Panc1 (cell line): ENCODE data around the gene ZBTB20. TPM values are rescaled to one million over a fixed set of nuclear protein-coding genes. Genes with fewer than 3 reads are reported as not detected.

Experiments
- ATAC-seq: fragments of 200-7000 bp; cut with Tn5 transposase; 2 replicates; pipeline ENCODE4 v1.9.1; 2020; ENCODE audit warnings: mild to moderate bottlenecking, moderate library complexity
- BruUV-seq: library from RNA; stranded (reverse); fragments of 400-500 nt; replicated peaks from 2 replicates; lab custom pipeline; 2021; lab: Mats Ljungman, UMichigan
- CTCF ChIA-PET: fragments of 300-600 bp; sonication (Branson Sonifier 250); formaldehyde crosslinking; loops from one replicate; lab custom pipeline; 2022; ENCODE audit warnings: antibody characterized with exemption; lab: Charles Lee
- POLR2A ChIA-PET: fragments of 300-600 bp; sonication (Branson Sonifier 250); formaldehyde crosslinking; loops from one replicate; lab custom pipeline; 2022; ENCODE audit warnings: antibody characterized with exemption; lab: Charles Lee
- DNase-seq: peaks from one replicate; pipeline ENCODE4 v3.0.0-alpha.2; 2010; ENCODE audit warnings: low read depth, low spot score
- H3K27ac ChIP-seq: 2 replicates; pipeline ENCODE4 v1.5.1; 2011; ENCODE audit warnings: mild to moderate bottlenecking, low read length, inconsistent platforms
- H3K27me3 ChIP-seq: fragments of 200-500 bp; sonication (Bioruptor generic); 2 replicates; pipeline ENCODE4 v1.6.0; 2014; ENCODE audit warnings: low read length, inconsistent platforms; ENCODE audit not compliant: control insufficient read depth, insufficient read depth
- H3K36me3 ChIP-seq: fragments of 200-500 bp; sonication (Bioruptor generic); 2 replicates; pipeline ENCODE4 v1.5.1; 2014; ENCODE audit warnings: inconsistent platforms, mild to moderate bottlenecking, low read length, moderate library complexity; ENCODE audit not compliant: control insufficient read depth, insufficient read depth
- H3K4me1 ChIP-seq: 2 replicates; pipeline ENCODE4 v1.5.1; 2011; ENCODE audit warnings: inconsistent platforms, mild to moderate bottlenecking, low read length, moderate library complexity; ENCODE audit not compliant: control insufficient read depth, insufficient read depth
- H3K4me3 ChIP-seq, 2 experiments: 2 replicates each; pipeline ENCODE4 v1.5.1; 2011 to 2012; ENCODE audit warnings: low read depth in 2 of 2, low read length in 2 of 2, mild to moderate bottlenecking in 2 of 2, inconsistent platforms in 1 of 2, moderate library complexity in 1 of 2
- H3K9me3 ChIP-seq: fragments of 200-500 bp; sonication (Bioruptor generic); 2 replicates; pipeline ENCODE4 v1.5.1; 2014; ENCODE audit warnings: low read depth, mild to moderate bottlenecking, inconsistent platforms, low read length, moderate library complexity; ENCODE audit not compliant: control insufficient read depth, insufficient read depth
- POLR2AphosphoS5 ChIP-seq: IDR thresholded peaks from 2 replicates; pipeline ENCODE4 v1.6.1; 2012; ENCODE audit warnings: mild to moderate bottlenecking, low read depth, low read length, moderate library complexity
- SIN3A ChIP-seq: IDR thresholded peaks from 2 replicates; pipeline ENCODE4 v1.6.1; 2012; ENCODE audit warnings: low read depth, mild to moderate bottlenecking, low read length, moderate library complexity, borderline replicate concordance; ENCODE audit not compliant: insufficient read depth
- TCF7L2 ChIP-seq: IDR thresholded peaks from 2 replicates; pipeline ENCODE4 v1.6.1; 2011; ENCODE audit warnings: mild to moderate bottlenecking, low read depth, low read length, inconsistent platforms
- in situ Hi-C: cut with HindIII; loops from 2 replicates; pipeline ENCODE4 v1.10.0; 2016; ENCODE audit warnings: low sequenced_read_pairs, low pct_unique_long_range_greater_than_20kb
- intact Hi-C: fragments of 100-400 bp; cut with micrococcal nuclease; formaldehyde crosslinking; loops from one replicate; pipeline ENCODE4 v1.10.0; 2022; ENCODE audit not compliant: unreplicated experiment
- total RNA-seq: library from RNA; stranded (reverse); gene quantifications from one replicate; pipeline ENCODE4 v1.2.1, GENCODE V29; 2021; ENCODE audit not compliant: unreplicated experiment
- TF ChIP-seq, protein P1 (sequence below), 2 experiments: IDR thresholded peaks; 2 replicates each; pipeline ENCODE4 v1.6.1; 2011 to 2012; ENCODE audit warnings: low read depth in 2 of 2, control low read depth in 1 of 2, low read length in 1 of 2, mild to moderate bottlenecking in 1 of 2, moderate library complexity in 1 of 2; ENCODE audit not compliant: insufficient read depth in 1 of 2
- TF ChIP-seq, protein P2 (sequence below): fragments of 450-650 bp; IDR thresholded peaks from 2 replicates; pipeline ENCODE4 v1.5.1; 2017; ENCODE audit warnings: mild to moderate bottlenecking

Gene ZBTB20
- total RNA-seq, 1 experiment from 2014 or later = 4.1 TPM

DNA sequence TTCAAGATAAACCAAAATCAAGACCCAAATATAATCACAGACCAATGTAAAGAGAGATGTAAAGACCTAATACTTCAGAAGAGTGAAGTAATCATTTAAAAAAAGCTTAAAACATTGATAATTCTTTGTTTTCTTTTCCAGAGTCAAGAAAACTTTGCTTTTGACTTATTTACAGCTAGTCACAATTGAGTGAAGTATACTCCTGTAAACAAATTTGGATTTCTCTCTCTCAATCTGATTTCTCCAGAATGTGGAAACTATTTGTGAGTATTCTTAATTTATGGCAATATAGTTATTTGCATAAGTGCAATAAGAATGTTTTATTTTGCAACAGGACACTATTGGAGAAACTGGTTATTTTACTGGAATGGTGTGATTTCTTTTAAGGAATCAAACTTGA lies 43.7 kb upstream of the ZBTB20 start:
- Histone ChIP-seq H3K9me3 (peaks cover 5% of the 10 kb centered on the region; the same call in 1 of the 2 replicates), H3K4me3 (no peak overlapping the region), H3K36me3 (no peaks in the 10 kb centered on the region), H3K27ac (no peak overlapping the region), H3K4me1 (no peaks in the 10 kb centered on the region), H3K27me3 (no peaks in the 10 kb centered on the region)
- no peak for DNase-seq
- intact Hi-C loops (no loop called here), in situ Hi-C loops (no loop called here)
- CTCF ChIA-PET = no interaction called here
- TF ChIP-seq TCF7L2 = no peak
- TF ChIP-seq, protein P1, sequence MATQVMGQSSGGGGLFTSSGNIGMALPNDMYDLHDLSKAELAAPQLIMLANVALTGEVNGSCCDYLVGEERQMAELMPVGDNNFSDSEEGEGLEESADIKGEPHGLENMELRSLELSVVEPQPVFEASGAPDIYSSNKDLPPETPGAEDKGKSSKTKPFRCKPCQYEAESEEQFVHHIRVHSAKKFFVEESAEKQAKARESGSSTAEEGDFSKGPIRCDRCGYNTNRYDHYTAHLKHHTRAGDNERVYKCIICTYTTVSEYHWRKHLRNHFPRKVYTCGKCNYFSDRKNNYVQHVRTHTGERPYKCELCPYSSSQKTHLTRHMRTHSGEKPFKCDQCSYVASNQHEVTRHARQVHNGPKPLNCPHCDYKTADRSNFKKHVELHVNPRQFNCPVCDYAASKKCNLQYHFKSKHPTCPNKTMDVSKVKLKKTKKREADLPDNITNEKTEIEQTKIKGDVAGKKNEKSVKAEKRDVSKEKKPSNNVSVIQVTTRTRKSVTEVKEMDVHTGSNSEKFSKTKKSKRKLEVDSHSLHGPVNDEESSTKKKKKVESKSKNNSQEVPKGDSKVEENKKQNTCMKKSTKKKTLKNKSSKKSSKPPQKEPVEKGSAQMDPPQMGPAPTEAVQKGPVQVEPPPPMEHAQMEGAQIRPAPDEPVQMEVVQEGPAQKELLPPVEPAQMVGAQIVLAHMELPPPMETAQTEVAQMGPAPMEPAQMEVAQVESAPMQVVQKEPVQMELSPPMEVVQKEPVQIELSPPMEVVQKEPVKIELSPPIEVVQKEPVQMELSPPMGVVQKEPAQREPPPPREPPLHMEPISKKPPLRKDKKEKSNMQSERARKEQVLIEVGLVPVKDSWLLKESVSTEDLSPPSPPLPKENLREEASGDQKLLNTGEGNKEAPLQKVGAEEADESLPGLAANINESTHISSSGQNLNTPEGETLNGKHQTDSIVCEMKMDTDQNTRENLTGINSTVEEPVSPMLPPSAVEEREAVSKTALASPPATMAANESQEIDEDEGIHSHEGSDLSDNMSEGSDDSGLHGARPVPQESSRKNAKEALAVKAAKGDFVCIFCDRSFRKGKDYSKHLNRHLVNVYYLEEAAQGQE (IDR thresholded peaks at IDR 0.05; ENCODE audit: insufficient read depth in 1 of 2, low read depth in 2 of 2, low read length in 1 of 2) = no peak
- TF ChIP-seq POLR2AphosphoS5 = no peak
- TF ChIP-seq, protein P2, sequence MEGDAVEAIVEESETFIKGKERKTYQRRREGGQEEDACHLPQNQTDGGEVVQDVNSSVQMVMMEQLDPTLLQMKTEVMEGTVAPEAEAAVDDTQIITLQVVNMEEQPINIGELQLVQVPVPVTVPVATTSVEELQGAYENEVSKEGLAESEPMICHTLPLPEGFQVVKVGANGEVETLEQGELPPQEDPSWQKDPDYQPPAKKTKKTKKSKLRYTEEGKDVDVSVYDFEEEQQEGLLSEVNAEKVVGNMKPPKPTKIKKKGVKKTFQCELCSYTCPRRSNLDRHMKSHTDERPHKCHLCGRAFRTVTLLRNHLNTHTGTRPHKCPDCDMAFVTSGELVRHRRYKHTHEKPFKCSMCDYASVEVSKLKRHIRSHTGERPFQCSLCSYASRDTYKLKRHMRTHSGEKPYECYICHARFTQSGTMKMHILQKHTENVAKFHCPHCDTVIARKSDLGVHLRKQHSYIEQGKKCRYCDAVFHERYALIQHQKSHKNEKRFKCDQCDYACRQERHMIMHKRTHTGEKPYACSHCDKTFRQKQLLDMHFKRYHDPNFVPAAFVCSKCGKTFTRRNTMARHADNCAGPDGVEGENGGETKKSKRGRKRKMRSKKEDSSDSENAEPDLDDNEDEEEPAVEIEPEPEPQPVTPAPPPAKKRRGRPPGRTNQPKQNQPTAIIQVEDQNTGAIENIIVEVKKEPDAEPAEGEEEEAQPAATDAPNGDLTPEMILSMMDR = no peak
- no peak for TF ChIP-seq SIN3A
- ATAC-seq = no peak
- no TSS peak for BruUV-seq
- POLR2A ChIA-PET = no interaction called here

DNA sequence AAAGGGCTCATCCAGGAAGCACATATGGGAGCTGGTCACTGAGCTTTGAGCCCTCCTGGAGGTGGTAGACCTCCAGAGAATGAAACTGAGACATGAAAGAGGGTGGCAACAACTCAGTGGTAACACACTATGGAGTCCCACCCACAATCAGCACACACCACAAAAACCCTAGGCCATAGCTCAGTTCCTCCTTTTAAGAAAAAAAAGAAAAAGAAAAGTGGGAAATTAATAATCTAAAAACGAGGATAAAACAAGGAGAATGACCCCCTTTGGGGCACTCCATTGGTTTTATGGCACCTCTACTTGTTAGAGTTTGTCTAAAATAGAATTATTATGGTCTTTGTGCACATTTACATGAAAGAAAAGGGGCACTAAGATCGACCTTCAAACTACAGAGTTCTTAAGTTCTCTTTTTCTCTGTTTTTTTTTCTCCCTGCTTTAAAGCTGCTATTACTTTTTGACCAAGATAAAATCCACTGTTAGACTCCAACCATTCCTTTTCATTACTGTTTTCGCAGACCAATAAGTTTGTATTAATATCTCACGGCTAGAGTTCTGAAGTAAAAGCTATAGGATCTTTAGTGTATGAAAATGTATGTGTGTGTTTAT lies 40.2 kb upstream of the ZBTB20 start:
- BruUV-seq = no TSS peak
- H3K9me3 ChIP-seq = peaks cover 5% of the 10 kb centered on the region; the same call in 1 of the 2 replicates
- intact Hi-C loops (no loop called here), in situ Hi-C loops (no loop called here)
- H3K4me3 ChIP-seq = no peak overlapping the region
- DNase-seq (no peak), ATAC-seq (no peak)
- TF ChIP-seq POLR2AphosphoS5 = no peak
- H3K4me1 ChIP-seq = no peaks in the 10 kb centered on the region
- H3K36me3 ChIP-seq = no peaks in the 10 kb centered on the region
- ChIA-PET POLR2A (no interaction called here), CTCF (no interaction called here)
- H3K27ac ChIP-seq = no peak overlapping the region
- H3K27me3 ChIP-seq = no peaks in the 10 kb centered on the region

DNA sequence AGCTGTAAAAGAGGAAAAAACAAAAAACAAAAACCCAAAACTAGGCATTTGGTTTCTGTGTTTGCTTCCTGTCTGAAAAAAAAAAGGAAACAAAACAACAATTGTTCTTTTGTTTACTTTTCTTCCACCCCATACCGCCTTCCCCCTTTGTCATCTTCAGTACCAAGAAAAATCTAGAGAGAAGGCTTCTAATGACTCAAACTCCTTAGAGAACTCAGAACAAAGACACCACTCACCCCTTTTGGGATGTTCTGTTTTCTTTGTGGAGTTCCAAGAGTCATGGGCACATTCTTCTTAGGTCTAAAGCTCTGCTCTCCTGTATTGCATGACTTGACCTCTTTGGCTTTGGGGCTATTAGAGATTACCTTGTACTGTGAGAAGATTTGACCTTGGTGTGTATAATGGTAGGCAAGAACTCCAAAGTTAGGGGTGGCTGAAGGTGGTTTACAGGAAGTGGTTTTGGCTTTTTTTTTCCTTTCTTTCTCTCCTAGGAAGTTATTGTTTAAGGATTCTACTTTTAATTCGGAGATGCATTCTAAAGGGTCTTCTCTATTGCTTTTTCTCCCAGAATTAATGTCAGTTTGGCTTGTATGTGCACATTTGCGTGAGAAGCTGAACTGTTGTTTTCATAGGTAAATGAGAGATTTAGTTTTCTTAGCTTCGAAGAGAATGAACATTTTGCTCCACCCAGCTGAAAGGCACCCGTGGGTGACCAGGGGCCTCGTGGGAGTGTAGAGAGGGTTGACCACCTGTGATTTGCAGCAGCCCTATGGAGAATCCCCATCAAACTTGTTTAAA lies 39.5 kb upstream of the ZBTB20 start:
- H3K27ac ChIP-seq = no peak overlapping the region
- no TSS peak for BruUV-seq
- ATAC-seq (no peak), DNase-seq (no peak)
- intact Hi-C loops = no loop called here
- in situ Hi-C loops = no loop called here
- no peaks in the 10 kb centered on the region for H3K36me3 ChIP-seq
- no peak overlapping the region for H3K4me3 ChIP-seq
- H3K9me3 ChIP-seq = peaks cover 5% of the 10 kb centered on the region; the same call in 1 of the 2 replicates
- TF ChIP-seq, protein P2 = no peak
- TF ChIP-seq SIN3A (no peak), POLR2AphosphoS5 (no peak), TCF7L2 (no peak)
- TF ChIP-seq, protein P1 (IDR thresholded peaks at IDR 0.05; ENCODE audit: insufficient read depth in 1 of 2, low read depth in 2 of 2, low read length in 1 of 2) = no peak
- H3K27me3 ChIP-seq = no peaks in the 10 kb centered on the region
- H3K4me1 ChIP-seq = no peaks in the 10 kb centered on the region
- CTCF ChIA-PET = no interaction called here
- POLR2A ChIA-PET = no interaction called here
